NCI-H460 (cell line): ENCODE results near the gene USP37. TPM values are rescaled to one million over a fixed set of nuclear protein-coding genes. Genes with fewer than 3 reads are reported as not detected.

Source experiments
- DNase-seq: peaks from one replicate; pipeline ENCODE4 v3.0.0-alpha.2; 2016; ENCODE audit warnings: low read depth; ENCODE audit errors: extremely low read depth
- small RNA-seq, 2 experiments: library from RNA; depleted of rRNA; stranded (forward); fragments of <200 nt; gene quantifications; one replicate each; pipeline ENCODE3, GENCODE V24; 2014
- total RNA-seq: library from RNA; depleted of rRNA; stranded (reverse); fragments of >200 nt; shearing (Covaris generic); gene quantifications from 2 replicates; pipeline ENCODE4 v1.2.3, GENCODE V29; 2014; rRNA removed

Gene USP37
- total RNA-seq, 1 experiment from 2014 or later, result 14.6 TPM

DNA sequence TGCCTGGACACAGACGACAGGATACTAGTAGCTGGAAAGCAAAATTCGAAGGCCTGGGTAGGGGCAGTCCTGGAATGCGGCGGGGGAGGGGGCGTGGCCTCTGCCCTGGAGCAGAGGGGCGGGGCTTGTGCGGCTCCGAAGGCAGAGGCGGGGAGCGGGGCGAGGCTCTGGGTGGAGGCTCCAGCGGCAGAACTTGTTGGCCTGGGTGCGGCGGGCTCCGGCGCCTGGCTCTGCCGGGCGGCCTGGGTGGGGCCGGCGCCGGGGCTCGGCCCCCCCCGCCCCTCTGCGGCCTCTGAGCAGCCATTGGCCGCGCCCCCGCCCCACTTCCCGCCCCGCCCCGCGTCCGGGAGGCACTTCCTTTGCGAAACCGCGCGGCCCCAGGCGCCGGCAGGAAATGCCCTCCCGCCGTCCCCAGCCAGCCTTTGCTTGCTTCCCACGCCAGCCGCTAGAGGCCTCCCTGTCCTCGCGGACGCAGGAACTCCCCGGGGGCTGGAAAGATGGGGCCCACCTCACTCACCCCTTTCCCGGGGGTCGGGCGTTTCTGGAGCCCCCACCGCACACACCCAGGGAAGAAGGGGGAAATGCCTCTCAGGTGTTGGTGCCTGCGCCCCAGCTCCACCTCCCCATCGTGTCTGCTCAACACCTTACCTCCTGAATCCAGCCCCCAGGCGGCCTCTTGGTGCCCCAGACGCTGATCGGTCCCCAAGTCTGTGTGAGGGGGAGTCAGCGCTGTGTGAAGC is 161.8 kb downstream of the USP37 start:
- DNase-seq, result peak; percentile 94

DNA sequence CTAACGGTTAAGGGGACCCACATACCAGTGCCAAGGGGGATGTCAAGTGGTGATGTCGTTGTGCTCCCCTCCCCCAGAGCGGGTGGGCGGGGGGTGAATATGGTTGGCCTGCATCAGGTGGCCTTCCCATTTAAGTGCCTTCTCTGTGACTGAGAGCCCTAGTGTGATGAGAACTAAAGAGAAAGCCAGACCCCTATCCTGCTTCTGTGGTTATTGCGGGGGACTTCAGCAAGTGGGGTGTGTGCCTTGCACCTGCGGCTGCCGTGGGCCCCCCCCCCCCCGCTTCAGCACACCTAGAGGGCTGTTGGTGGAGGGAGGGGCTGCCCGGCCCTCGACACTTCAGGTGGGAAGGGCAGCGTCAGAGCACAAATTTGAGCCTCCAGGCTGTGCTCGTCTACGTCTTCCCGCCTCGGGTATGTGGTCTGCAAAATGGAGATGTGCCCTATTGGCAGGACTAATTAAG is 162.4 kb downstream of the USP37 start:
- DNase-seq, result no peak

DNA sequence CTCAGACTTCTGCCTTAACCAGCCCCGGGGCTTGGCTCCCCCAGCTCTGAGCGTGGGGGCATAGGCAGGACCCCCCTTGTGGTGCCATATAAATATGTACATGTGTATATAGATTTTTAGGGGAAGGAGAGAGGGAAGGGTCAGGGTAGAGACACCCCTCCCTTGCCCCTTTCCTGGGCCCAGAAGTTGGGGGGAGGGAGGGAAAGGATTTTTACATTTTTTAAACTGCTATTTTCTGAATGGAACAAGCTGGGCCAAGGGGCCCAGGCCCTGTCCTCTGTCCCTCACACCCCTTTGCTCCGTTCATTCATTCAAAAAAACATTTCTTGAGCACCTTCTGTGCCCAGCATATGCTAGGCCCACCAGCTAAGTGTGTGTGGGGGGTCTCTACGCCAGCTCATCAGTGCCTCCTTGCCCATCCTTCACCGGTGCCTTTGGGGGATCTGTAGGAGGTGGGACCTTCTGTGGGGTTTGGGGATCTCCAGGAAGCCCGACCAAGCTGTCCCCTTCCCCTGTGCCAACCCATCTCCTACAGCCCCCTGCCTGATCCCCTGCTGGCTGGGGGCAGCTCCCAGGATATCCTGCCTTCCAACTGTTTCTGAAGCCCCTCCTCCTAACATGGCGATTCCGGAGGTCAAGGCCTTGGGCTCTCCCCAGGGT is 162.9 kb downstream of the USP37 start:
- no peak for DNase-seq

DNA sequence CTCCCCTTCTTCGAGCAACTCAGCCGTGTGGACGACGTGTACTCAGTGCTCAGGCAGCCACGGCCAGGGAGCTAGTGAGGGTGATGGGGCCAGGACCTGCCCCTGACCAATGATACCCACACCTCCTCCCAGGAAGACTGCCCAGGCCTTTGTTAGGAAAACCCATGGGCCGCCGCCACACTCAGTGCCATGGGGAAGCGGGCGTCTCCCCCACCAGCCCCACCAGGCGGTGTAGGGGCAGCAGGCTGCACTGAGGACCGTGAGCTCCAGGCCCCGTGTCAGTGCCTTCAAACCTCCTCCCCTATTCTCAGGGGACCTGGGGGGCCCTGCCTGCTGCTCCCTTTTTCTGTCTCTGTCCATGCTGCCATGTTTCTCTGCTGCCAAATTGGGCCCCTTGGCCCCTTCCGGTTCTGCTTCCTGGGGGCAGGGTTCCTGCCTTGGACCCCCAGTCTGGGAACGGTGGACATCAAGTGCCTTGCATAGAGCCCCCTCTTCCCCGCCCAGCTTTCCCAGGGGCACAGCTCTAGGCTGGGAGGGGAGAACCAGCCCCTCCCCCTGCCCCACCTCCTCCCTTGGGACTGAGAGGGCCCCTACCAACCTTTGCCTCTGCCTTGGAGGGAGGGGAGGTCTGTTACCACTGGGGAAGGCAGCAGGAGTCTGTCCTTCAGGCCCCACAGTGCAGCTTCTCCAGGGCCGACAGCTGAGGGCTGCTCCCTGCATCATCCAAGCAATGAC is 163.6 kb downstream of the USP37 start:
- no peak for DNase-seq

DNA sequence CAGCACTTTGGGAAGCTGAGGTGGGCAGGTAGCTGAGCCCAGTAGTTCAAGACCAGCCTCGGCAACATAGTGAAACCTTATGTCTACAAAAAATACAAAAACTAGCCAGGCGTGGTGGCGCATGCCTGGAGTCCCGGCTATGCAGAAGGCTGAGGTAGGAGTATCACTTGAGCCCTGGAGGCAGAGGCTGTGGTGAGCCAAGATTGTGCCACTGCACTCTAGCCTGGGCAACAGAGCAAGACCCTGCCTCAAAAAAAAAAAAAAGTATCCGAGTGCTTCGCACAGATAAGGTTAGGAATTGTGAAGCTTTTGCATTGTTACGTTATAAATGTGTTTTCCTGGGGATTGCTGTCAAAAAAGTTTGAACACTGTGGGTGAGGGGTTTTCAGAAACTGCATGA is 164.3 kb downstream of the USP37 start:
- no peak for DNase-seq

DNA sequence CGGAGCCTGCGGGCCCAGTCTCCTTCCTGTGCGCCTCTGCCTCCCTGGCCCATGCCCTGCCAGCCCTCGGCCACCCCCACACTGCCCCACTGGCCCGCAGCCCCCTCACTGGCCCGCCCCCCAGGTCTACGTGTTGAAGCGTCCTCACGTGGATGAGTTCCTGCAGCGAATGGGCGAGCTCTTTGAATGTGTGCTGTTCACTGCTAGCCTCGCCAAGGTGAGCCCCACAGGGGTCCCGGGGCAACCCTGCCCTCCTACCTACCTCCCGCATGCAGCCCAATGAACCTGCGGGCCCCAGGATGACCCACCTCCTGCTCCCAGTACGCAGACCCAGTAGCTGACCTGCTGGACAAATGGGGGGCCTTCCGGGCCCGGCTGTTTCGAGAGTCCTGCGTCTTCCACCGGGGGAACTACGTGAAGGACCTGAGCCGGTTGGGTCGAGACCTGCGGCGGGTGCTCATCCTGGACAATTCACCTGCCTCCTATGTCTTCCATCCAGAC is 165.2 kb downstream of the USP37 start:
- DNase-seq, result no peak

DNA sequence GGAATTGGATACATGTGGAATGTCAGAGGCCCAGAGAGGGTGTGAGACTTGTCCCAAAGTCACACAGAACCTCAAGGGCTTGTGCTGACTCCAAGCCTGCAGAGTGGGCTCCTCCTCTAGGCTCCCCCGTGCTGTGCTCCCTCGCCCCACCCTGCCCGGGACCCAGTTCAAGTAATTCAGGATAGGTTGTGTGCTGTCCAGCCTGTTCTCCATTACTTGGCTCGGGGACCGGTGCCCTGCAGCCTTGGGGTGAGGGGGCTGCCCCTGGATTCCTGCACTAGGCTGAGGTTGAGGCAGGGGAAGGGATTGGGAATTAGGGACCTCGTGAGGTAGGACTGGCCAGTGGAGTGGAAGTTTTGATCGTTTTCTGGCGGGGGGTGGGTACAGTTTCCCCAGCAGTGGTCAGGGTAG is 165.7 kb downstream of the USP37 start:
- no peak for DNase-seq

DNA sequence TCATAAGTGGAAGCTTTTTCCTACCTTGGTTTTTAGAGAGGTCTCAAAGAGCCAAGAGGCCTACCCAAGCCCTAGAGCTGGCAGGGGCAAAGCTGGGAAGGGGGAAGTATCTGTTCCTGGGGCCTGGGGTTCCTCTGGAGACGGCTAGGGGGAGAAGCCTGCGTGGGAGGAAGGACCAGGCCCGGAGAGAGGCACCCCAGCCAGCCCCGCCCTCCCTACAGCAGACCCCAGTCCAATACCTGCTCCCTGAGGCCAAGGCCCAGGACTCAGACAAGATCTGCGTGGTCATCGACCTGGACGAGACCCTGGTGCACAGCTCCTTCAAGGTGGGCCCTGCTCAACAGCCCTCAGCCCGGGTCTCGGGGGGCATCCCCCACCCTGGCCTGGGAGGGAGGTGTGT is 166.3 kb downstream of the USP37 start:
- DNase-seq, result no peak

DNA sequence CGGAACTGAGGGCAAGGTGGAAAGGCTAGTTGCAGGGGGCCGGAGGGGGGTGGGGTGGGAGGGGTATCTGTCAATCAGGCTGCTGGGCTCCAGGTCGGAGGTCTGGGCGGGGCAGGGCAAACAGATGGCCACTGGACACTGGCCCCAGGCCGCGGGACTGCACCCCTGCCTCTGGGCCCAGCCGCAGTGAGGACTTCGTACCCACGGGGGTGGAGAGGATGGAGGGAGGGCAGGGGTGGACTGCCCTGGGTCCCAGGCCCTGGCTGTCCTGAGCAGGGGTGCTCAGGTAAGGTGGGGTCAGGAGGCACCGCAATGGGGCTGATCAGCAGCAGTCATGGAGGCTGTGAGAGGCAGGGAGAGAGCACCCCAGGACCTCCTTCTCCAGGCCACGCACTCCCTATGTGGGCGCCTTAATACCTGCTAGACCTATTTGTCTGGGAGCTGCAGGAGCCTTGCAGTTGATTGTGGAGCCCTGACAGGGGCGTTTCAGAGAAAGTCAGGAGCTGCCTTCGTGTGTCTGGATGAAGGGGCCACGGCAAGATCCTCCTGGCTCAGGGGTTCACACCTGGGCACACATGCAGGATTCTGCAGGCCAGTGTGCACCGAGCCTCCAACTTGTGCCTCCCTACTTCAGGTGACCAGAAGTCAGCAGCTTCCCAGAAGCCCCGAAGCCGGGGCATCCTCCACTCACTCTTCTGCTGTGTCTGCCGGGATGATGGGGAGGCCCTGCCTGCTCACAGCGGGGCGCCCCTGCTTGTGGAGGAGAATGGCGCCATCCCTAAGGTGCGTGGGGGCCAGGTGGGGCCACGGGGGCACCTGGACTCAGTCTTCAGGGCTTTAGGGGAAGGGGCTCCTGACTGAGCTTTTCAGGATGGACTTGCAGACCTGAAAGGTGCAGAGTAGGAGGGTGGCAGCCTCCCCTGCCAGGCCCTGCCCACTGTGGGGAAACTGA is 166.9 kb downstream of the USP37 start:
- DNase-seq, result no peak

Small RNA genes within 50 kb of the gene (small RNA-seq; reads per million reads assigned to genes)
- gene MIR26B (23.1 to 462 reads per million in 2 experiments), gene RNU6-136P (0 reads per million in 2 experiments)

Other genes with a start within 250 kb of the USP37 start
- 0.59 TPM in 1 of 2 replicates, not detected in the other for gene CATIP, start 211.5 kb downstream of the USP37 start, total RNA-seq
- 0.32 and 1.2 TPM in 2 replicates for gene SLC11A1, start 186.1 kb downstream of the USP37 start, total RNA-seq
- gene CTDSP1, start 168.5 kb downstream of the USP37 start, total RNA-seq, result 63.8 and 68.7 TPM in 2 replicates
- 0.02 TPM in 1 of 2 replicates, not detected in the other for gene VIL1, start 149.2 kb downstream of the USP37 start, total RNA-seq
- gene CNOT9, start 488 bp upstream of the USP37 start, total RNA-seq, result 78.5 and 85.3 TPM in 2 replicates
- 2.8 and 7.6 TPM in 2 replicates for gene PLCD4, start 39.5 kb upstream of the USP37 start, total RNA-seq
- gene ZNF142, start 91.3 kb upstream of the USP37 start, total RNA-seq, result 15.7 and 17.5 TPM in 2 replicates
- gene BCS1L, start 91.3 kb upstream of the USP37 start, total RNA-seq, result 32.1 and 40.2 TPM in 2 replicates
- 33.5 and 34.9 TPM in 2 replicates for gene RNF25, start 103.7 kb upstream of the USP37 start, total RNA-seq
- gene STK36, start 103.7 kb upstream of the USP37 start, total RNA-seq, result 14.9 and 26.8 TPM in 2 replicates
- gene TTLL4, start 142.5 kb upstream of the USP37 start, total RNA-seq, result 14.8 and 20.7 TPM in 2 replicates
- 0.40 TPM in 1 of 2 replicates, not detected in the other for gene CYP27A1, start 213.8 kb upstream of the USP37 start, total RNA-seq